Mucosa of stomach (tissue), 1 donor: ENCODE results near the gene OR4F15.
"Not testable (repeated sequence)": the region's sequence is repeated elsewhere in the genome, so short reads cannot be mapped to it uniquely, and the experiment has no call there.

ENCODE experiments used
- H3K27me3 ChIP-seq: one replicate; pipeline ENCODE4 v1.7.0; 2013; ENCODE audit warnings: mild to moderate bottlenecking, low read length; ENCODE audit not compliant: control insufficient read depth, insufficient read depth
- H3K36me3 ChIP-seq: one replicate; pipeline ENCODE4 v1.7.0; 2013; ENCODE audit warnings: low read length; ENCODE audit not compliant: control insufficient read depth, insufficient read depth
- H3K4me1 ChIP-seq: one replicate; pipeline ENCODE4 v1.7.0; 2013; ENCODE audit warnings: mild to moderate bottlenecking, low read length; ENCODE audit not compliant: control insufficient read depth, insufficient read depth
- H3K4me3 ChIP-seq: one replicate; pipeline ENCODE4 v1.7.0; 2013; ENCODE audit warnings: low read length
- H3K9ac ChIP-seq: one replicate; pipeline ENCODE4 v1.7.0; 2013; ENCODE audit warnings: mild to moderate bottlenecking, low read length, moderate library complexity
- H3K9me3 ChIP-seq: one replicate; pipeline ENCODE4 v1.7.0; 2013; ENCODE audit warnings: mild to moderate bottlenecking, low read length, moderate library complexity; ENCODE audit not compliant: control insufficient read depth
- donor health status: Pancreatic carcinoma.

The OR4F15 gene

DNA sequence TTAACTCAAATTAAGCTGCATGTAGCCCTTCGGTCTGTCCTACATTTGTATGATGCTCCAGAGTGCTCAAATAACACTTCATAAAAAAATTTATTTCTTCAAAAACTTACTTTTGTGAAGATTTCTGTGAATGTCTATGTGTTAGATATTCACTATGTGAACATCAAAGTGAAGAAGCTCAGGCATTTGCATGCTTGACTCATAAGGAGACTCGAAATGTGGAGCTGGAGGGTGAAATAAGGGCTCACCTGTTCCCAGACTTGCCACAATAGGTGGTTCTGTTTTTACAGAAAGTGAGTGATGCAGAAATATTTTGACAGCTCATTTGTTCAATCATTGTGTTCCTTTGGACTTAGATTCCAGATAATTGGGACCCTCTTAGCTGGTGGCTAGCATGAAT is 25.6 kb upstream of the OR4F15 start:
- H3K4me3 ChIP-seq, H3K36me3 ChIP-seq, H3K4me1 ChIP-seq, H3K27me3 ChIP-seq, H3K9ac ChIP-seq, H3K9me3 ChIP-seq: not testable (repeated sequence)

DNA sequence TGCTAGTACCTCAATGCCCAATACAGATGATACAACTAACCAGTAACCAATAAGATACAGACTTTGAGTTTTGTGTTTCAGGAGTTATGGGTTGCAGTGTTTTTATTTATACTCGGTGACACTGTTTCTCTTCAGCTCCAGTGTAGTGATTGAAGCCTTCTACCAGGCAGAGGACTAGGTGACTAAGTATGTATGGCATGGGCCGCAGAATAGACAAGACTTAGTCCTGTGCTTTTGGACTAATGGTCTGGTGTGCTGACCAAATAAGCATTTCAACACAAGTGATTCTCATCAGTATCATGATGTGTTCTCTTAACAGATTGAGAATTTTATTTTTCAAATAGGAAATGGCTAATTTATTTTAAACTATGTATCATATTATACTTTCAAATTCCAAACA is 24.0 kb upstream of the OR4F15 start:
- H3K9ac ChIP-seq, H3K4me3 ChIP-seq, H3K36me3 ChIP-seq, H3K4me1 ChIP-seq, H3K27me3 ChIP-seq, H3K9me3 ChIP-seq: not testable (repeated sequence)

DNA sequence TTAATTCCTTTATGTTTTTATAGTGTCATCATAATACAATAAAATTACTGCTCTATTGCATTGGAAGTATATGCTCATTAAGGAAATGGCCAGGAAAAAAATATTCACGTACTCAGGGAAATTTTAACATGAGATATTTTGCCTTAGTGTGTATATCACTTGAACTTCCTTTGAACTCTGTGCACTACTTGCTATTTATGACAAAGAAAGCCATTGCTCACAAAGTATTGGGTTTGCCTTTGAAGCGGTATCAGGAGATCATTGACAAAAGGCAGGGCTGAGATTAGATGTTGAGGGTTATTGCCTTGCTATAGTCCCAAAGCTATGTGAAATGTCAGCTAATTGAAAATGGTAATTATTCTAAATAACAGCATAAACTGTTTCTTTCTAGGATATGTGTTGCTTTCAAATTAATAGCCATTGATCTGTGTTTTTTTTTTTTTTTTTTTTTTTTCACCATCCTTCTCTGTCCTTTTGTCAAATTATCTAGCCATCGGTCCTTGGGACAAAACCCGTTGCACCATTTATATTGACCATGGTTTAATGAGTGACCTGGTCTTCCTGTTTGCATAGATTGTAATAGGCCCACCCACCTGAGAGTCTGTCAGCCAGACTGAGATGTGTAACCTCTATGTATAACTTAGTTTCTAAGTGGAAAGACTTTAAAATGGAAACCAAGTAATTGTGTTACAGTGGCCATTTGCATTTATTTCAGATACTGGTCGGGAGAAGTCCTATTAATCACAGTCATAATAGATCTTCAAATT is 23.3 kb upstream of the OR4F15 start:
- H3K9ac ChIP-seq, H3K27me3 ChIP-seq, H3K4me3 ChIP-seq, H3K4me1 ChIP-seq, H3K9me3 ChIP-seq, H3K36me3 ChIP-seq: not testable (repeated sequence)

GRCh38 chr15:101790748-101791147 is 21.3 kb upstream of the OR4F15 start:
- not testable (repeated sequence) for H3K9ac ChIP-seq, H3K4me1 ChIP-seq, H3K27me3 ChIP-seq, H3K36me3 ChIP-seq, H3K4me3 ChIP-seq, H3K9me3 ChIP-seq

DNA sequence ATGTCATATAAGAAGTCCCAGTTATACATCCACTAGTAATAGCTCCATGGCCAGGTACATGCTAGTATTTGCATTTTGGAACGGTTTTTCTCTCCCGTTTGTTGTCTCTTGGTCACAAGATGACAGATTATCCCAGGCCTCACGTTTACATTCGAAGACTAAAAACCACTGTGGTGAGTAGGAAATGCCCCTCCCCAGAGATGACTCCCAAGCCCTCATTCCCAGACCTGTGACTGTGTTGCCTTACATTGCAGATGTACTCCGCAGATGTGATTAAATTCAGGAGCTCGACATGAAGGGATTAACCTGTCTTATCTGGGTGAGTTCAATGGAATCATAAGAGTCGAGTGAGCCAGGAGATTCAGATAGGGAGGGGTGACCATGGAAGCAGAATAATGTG is 18.0 kb upstream of the OR4F15 start:
- H3K4me3 ChIP-seq, H3K9me3 ChIP-seq, H3K9ac ChIP-seq, H3K36me3 ChIP-seq, H3K27me3 ChIP-seq, H3K4me1 ChIP-seq: not testable (repeated sequence)

DNA sequence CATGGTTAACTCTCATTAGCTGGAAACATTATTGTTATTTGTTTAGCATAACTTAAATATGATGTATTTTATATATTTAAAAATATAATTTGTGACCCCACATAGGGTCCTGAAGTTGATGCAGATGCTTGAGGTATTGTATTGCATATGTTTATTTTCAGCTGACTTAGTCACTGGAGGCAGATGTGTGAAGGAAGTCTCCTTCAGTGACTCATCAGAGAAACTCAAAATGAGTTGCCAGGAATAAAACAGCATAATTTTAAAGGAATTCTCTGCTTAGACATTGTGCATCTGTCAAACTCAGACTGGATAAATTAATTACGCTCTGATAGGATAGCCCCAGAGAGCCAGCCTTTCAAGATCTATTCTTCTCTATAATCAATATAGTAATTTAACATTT is 16.5 kb upstream of the OR4F15 start:
- Histone ChIP-seq H3K4me1 (no peaks in the 10 kb centered on the region), H3K27me3 (no peaks in the 10 kb centered on the region)

GRCh38 chr15:101799665-101800064 is 12.3 kb upstream of the OR4F15 start:
- no peaks in the 10 kb centered on the region for H3K4me1 ChIP-seq
- no peaks in the 10 kb centered on the region for H3K9me3 ChIP-seq
- no peaks in the 10 kb centered on the region for H3K36me3 ChIP-seq
- no peak overlapping the region for H3K9ac ChIP-seq
- no peaks in the 10 kb centered on the region for H3K27me3 ChIP-seq
- H3K4me3 ChIP-seq, result no peak overlapping the region

More for the DNA sequence above, 16.5 kb upstream of the OR4F15 start:
- Histone ChIP-seq H3K9me3 (no peaks in the 10 kb centered on the region), H3K4me3 (no peak overlapping the region), H3K36me3 (no peaks in the 10 kb centered on the region), H3K9ac (no peak overlapping the region)

DNA sequence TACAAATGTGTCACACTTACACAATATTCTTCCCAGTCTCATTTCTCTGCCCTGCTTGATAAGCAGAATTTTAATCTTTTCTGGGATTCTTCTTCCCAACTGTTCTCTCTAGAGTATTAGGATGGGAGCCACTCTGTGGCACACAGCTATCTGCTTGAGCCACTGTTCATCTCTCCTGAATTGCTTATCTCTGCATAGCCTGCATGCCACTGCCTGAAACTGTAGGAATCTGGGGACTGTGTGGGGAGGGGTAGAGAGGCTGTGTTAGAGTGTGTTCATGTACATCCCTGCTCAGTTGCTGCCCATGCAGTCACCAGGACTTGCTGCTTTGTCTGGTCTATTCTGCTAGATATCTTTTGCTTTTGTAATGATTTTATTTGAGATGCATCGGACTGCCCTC is 11.0 kb upstream of the OR4F15 start:
- Histone ChIP-seq H3K9ac (no peak overlapping the region), H3K27me3 (no peaks in the 10 kb centered on the region), H3K9me3 (no peaks in the 10 kb centered on the region), H3K4me3 (no peak overlapping the region), H3K4me1 (no peaks in the 10 kb centered on the region), H3K36me3 (no peaks in the 10 kb centered on the region)

DNA sequence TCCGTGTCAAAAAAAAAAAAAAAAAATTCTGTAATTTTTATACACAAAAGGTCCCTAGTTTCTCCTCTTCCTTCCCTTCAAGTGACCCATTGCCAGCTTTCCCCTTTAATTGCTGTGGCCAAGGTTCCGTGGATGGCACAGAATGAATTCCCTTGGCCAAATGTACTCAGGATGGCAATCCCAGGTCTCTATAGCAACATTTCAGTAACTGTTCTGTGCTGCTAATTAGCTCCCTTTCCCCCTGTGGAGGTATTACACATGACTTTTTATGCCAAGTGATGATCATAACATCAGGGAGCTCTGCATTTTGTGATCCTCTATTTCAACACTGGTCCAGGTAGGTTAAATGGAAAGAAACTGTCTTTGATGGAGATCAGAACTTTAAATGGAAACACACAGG is 8.8 kb upstream of the OR4F15 start, which contains the start of gene OR4F6:
Gene OR4F6, plus strand, starts transcription at position 301 of the 400 bp plus-strand sequence. CDS start 2,211 bp downstream, outside the sequence.
- no peak within 1 kb of the TSS for H3K4me3 ChIP-seq
- H3K4me1 ChIP-seq, result no peaks in the 10 kb centered on the region
- no peak within 1 kb of the TSS for H3K9ac ChIP-seq
- no peaks in the 10 kb centered on the region for H3K27me3 ChIP-seq
- H3K9me3 ChIP-seq, result no peaks in the 10 kb centered on the region
- no peaks in the 10 kb centered on the region for H3K36me3 ChIP-seq

DNA sequence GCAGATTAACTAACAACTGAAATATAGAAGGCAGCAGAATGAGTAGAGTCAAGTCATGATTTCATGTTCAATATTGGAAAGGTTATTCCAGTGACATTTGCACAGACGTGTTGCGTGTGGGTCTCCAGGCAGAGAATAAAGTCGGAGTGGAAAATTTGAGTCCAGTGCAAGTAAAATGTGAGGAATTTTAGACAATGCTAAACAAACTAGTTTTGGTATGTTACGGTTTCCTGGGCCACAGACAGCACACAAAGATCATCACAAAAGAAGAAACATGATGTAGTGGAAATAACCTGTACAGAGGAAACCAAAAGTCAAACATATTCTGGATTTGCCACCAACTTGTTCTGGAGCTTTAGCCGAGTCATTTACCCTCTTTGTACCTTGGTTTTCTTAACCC is 8.3 kb upstream of the OR4F15 start:
- Histone ChIP-seq H3K9ac (no peak overlapping the region), H3K27me3 (no peaks in the 10 kb centered on the region)

GRCh38 chr15:101804375-101804774 is 7.6 kb upstream of the OR4F15 start:
- no peak overlapping the region for H3K4me3 ChIP-seq
- no peaks in the 10 kb centered on the region for H3K36me3 ChIP-seq
- no peak overlapping the region for H3K9ac ChIP-seq
- no peaks in the 10 kb centered on the region for H3K9me3 ChIP-seq
- H3K4me1 ChIP-seq, result no peaks in the 10 kb centered on the region
- no peaks in the 10 kb centered on the region for H3K27me3 ChIP-seq

More for the DNA sequence above, 8.3 kb upstream of the OR4F15 start:
- Histone ChIP-seq H3K4me3 (no peak overlapping the region), H3K4me1 (no peaks in the 10 kb centered on the region), H3K36me3 (no peaks in the 10 kb centered on the region), H3K9me3 (no peaks in the 10 kb centered on the region)

DNA sequence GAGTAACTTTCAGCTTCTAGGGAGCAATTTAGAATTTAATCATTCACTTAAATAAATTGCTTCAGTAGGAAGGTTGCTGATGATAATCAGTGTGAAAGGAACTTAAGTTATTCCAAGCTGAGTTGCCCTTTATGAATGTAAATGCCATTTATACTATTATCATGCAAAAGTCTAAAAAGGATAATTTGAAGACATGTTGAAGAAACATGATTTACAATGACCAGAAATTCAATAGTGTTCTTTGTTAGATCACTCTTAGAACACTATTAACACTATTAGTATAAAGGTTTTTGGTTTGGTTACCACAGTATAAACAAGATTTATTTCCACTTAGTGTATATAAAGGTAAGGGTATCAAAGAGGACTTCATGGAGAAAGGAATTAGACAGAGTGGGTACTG is 7.1 kb upstream of the OR4F15 start:
- H3K9me3 ChIP-seq, result no peaks in the 10 kb centered on the region
- H3K4me3 ChIP-seq, result no peak overlapping the region
- H3K36me3 ChIP-seq, result no peaks in the 10 kb centered on the region
- H3K4me1 ChIP-seq, result no peaks in the 10 kb centered on the region
- no peak overlapping the region for H3K9ac ChIP-seq
- H3K27me3 ChIP-seq, result no peaks in the 10 kb centered on the region
